Neural cell (in vitro differentiated cells): ENCODE measurements around the gene BNC1. TPM values are rescaled to one million over a fixed set of nuclear protein-coding genes. Genes with fewer than 3 reads are reported as not detected.
A peak's percentile ranks its signal among the peaks of the same experiment; 100 is the strongest.

Experiments used
- H2AFZ ChIP-seq: fragments of 200-600, 300-800 bp; sonication (generic), shearing (Covaris generic); 2 replicates; pipeline ENCODE4 v1.6.0; 2014; ENCODE audit warnings: low read depth, mild to moderate bottlenecking, antibody characterized with exemption, low read length, moderate library complexity
- H3F3A ChIP-seq: fragments of 200-600 bp; shearing (Covaris generic); 2 replicates; pipeline ENCODE4 v1.6.1; 2016; ENCODE audit warnings: mild to moderate bottlenecking, moderate library complexity, mixed read lengths, antibody characterized with exemption, low read length; ENCODE audit not compliant: insufficient read depth, poor library complexity, severe bottlenecking
- H3K27ac ChIP-seq: fragments of 200-600, 300-800 bp; sonication (generic), shearing (Covaris generic); 2 replicates; pipeline ENCODE4 v1.5.1; 2014; ENCODE audit warnings: mild to moderate bottlenecking, low read length, moderate library complexity
- H3K27me3 ChIP-seq: fragments of 300-800, 200-600 bp; sonication (generic), shearing (Covaris generic); 2 replicates; pipeline ENCODE4 v1.6.0; 2014; ENCODE audit warnings: mild to moderate bottlenecking, low read depth, low read length, moderate library complexity; ENCODE audit not compliant: insufficient read depth
- H3K36me3 ChIP-seq: fragments of 300-800, 200-600 bp; sonication (generic), shearing (Covaris generic); 2 replicates; pipeline ENCODE4 v1.5.1; 2014; ENCODE audit warnings: mild to moderate bottlenecking, antibody characterized with exemption, low read length, moderate library complexity; ENCODE audit not compliant: insufficient read depth
- H3K4me2 ChIP-seq: fragments of 300-800, 200-600 bp; sonication (generic), shearing (Covaris generic); 2 replicates; pipeline ENCODE4 v1.6.0; 2014; ENCODE audit warnings: mild to moderate bottlenecking, low read length
- H3K4me3 ChIP-seq: fragments of 300-800, 200-600 bp; sonication (generic), shearing (Covaris generic); 2 replicates; pipeline ENCODE4 v1.5.1; 2014; ENCODE audit warnings: mild to moderate bottlenecking, low read length, moderate library complexity
- H3K79me2 ChIP-seq: fragments of 200-600 bp; shearing (Covaris generic); replicated peaks from 2 replicates; pipeline ENCODE4 v1.6.0; 2014; ENCODE audit warnings: mild to moderate bottlenecking, low read length, moderate library complexity; ENCODE audit not compliant: insufficient read depth
- H3K9ac ChIP-seq: fragments of 300-800, 200-600 bp; sonication (generic), shearing (Covaris generic); 2 replicates; pipeline ENCODE4 v1.6.1; 2016; ENCODE audit warnings: mild to moderate bottlenecking, low read length, mixed read lengths
- H3K9me2 ChIP-seq: fragments of 200-600 bp; shearing (Covaris generic); 2 replicates; pipeline ENCODE4 v1.6.1; 2016; ENCODE audit warnings: mild to moderate bottlenecking, low read length, mixed read lengths; ENCODE audit not compliant: insufficient read depth
- H3K9me3 ChIP-seq: fragments of 200-600, 300-800 bp; sonication (generic), shearing (Covaris generic); 2 replicates; pipeline ENCODE4 v1.6.1; 2016; ENCODE audit warnings: mild to moderate bottlenecking, mixed run types, low read length, moderate library complexity, mixed read lengths
- H4K20me1 ChIP-seq: fragments of 200-600 bp; shearing (Covaris generic); 2 replicates; pipeline ENCODE4 v1.6.1; 2016; ENCODE audit warnings: mild to moderate bottlenecking, mixed run types; ENCODE audit not compliant: insufficient read depth
- EP300 ChIP-seq: fragments of 450-650 bp; conservative IDR thresholded peaks from 2 replicates; pipeline ENCODE4 v1.6.1; 2014; ENCODE audit warnings: antibody characterized with exemption, mild to moderate bottlenecking, moderate library complexity; ENCODE audit not compliant: poor library complexity, severe bottlenecking
- EZH2 ChIP-seq: fragments of 200-600, 300-800 bp; shearing (Covaris generic), sonication (generic); IDR thresholded peaks from 2 replicates; pipeline ENCODE4 v1.6.1; 2014; ENCODE audit warnings: antibody characterized with exemption, low read length, borderline replicate concordance, mild to moderate bottlenecking; ENCODE audit not compliant: insufficient read depth, poor library complexity, severe bottlenecking
- MXI1 ChIP-seq: fragments of 450-650 bp; conservative IDR thresholded peaks from 2 replicates; pipeline ENCODE4 v1.6.1; 2014; ENCODE audit warnings: antibody characterized with exemption, mild to moderate bottlenecking; ENCODE audit not compliant: poor library complexity, severe bottlenecking
- POLR2AphosphoS5 ChIP-seq: IDR thresholded peaks from 2 replicates; pipeline ENCODE4 v1.6.1; 2012
- RAD21 ChIP-seq: fragments of 450-650 bp; conservative IDR thresholded peaks from 2 replicates; pipeline ENCODE4 v1.6.1; 2014; ENCODE audit warnings: antibody characterized with exemption, mild to moderate bottlenecking, moderate library complexity
- SMC3 ChIP-seq: fragments of 450-650 bp; conservative IDR thresholded peaks from 2 replicates; pipeline ENCODE4 v1.6.1; 2014; ENCODE audit warnings: antibody characterized with exemption, mild to moderate bottlenecking, moderate library complexity; ENCODE audit not compliant: poor library complexity
- TAF1 ChIP-seq: IDR thresholded peaks from 2 replicates; pipeline ENCODE4 v1.6.1; 2012; ENCODE audit warnings: low read depth
- polyA plus RNA-seq: library from polyadenylated mRNA; depleted of rRNA; stranded (reverse); fragments of >200 nt; gene quantifications from 2 replicates; pipeline ENCODE4 v1.2.3, GENCODE V29; 2014
- TF ChIP-seq, protein P1 (sequence below): IDR thresholded peaks from 2 replicates; pipeline ENCODE4 v1.6.1; 2012; ENCODE audit warnings: borderline replicate concordance
- TF ChIP-seq, protein P2 (sequence below): fragments of 450-650 bp; IDR thresholded peaks from 2 replicates; pipeline ENCODE4 v1.5.1; 2014; ENCODE audit warnings: antibody characterized with exemption, mild to moderate bottlenecking, moderate library complexity; ENCODE audit not compliant: poor library complexity, severe bottlenecking

Gene BNC1
- polyA plus RNA-seq, 1 donor from 2014 or later, result not detected

DNA sequence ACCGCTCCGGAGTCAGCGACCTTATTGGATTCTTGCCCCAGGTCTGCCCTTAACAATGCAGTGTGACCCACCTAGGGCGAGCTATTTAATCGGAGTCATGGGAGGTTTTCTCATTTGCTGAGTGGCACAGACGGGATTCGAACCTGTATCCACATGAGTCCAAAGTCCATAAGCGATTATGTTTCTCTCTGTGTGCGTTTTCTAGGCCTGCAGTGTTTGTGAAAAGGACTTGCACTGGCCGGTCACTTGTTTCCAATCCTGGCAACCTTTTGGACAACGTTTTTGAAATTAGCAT, 76.2 kb downstream of the BNC1 start:
- peak overlapping the region; percentile 86 for H3K4me3 ChIP-seq
- H3K9me2 ChIP-seq, result no peaks in the 10 kb centered on the region
- no peaks in the 10 kb centered on the region for H3K36me3 ChIP-seq
- no peaks in the 10 kb centered on the region for H3K27me3 ChIP-seq
- no peak for TF ChIP-seq MXI1
- no peak for TF ChIP-seq RAD21
- TF ChIP-seq POLR2AphosphoS5, result no peak
- TF ChIP-seq SMC3, result peak; percentile 31
- no peak for TF ChIP-seq TAF1
- TF ChIP-seq, protein P1, sequence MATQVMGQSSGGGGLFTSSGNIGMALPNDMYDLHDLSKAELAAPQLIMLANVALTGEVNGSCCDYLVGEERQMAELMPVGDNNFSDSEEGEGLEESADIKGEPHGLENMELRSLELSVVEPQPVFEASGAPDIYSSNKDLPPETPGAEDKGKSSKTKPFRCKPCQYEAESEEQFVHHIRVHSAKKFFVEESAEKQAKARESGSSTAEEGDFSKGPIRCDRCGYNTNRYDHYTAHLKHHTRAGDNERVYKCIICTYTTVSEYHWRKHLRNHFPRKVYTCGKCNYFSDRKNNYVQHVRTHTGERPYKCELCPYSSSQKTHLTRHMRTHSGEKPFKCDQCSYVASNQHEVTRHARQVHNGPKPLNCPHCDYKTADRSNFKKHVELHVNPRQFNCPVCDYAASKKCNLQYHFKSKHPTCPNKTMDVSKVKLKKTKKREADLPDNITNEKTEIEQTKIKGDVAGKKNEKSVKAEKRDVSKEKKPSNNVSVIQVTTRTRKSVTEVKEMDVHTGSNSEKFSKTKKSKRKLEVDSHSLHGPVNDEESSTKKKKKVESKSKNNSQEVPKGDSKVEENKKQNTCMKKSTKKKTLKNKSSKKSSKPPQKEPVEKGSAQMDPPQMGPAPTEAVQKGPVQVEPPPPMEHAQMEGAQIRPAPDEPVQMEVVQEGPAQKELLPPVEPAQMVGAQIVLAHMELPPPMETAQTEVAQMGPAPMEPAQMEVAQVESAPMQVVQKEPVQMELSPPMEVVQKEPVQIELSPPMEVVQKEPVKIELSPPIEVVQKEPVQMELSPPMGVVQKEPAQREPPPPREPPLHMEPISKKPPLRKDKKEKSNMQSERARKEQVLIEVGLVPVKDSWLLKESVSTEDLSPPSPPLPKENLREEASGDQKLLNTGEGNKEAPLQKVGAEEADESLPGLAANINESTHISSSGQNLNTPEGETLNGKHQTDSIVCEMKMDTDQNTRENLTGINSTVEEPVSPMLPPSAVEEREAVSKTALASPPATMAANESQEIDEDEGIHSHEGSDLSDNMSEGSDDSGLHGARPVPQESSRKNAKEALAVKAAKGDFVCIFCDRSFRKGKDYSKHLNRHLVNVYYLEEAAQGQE, result no peak
- no peak for TF ChIP-seq EZH2
- TF ChIP-seq, protein P2, sequence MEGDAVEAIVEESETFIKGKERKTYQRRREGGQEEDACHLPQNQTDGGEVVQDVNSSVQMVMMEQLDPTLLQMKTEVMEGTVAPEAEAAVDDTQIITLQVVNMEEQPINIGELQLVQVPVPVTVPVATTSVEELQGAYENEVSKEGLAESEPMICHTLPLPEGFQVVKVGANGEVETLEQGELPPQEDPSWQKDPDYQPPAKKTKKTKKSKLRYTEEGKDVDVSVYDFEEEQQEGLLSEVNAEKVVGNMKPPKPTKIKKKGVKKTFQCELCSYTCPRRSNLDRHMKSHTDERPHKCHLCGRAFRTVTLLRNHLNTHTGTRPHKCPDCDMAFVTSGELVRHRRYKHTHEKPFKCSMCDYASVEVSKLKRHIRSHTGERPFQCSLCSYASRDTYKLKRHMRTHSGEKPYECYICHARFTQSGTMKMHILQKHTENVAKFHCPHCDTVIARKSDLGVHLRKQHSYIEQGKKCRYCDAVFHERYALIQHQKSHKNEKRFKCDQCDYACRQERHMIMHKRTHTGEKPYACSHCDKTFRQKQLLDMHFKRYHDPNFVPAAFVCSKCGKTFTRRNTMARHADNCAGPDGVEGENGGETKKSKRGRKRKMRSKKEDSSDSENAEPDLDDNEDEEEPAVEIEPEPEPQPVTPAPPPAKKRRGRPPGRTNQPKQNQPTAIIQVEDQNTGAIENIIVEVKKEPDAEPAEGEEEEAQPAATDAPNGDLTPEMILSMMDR, result peak; percentile 3
- no peak for TF ChIP-seq EP300
- H3F3A ChIP-seq, result no peaks in the 10 kb centered on the region
- peaks cover under 1% of the 10 kb centered on the region for H4K20me1 ChIP-seq
- H3K27ac ChIP-seq, result peak overlapping the region; percentile 88
- peak overlapping the region; percentile 97 for H2AFZ ChIP-seq
- H3K4me2 ChIP-seq, result peak overlapping the region; percentile 56
- H3K79me2 ChIP-seq, result peaks cover 41% of the 10 kb centered on the region
- peak overlapping the region; percentile 93 for H3K9ac ChIP-seq
- H3K9me3 ChIP-seq, result no peaks in the 10 kb centered on the region

DNA sequence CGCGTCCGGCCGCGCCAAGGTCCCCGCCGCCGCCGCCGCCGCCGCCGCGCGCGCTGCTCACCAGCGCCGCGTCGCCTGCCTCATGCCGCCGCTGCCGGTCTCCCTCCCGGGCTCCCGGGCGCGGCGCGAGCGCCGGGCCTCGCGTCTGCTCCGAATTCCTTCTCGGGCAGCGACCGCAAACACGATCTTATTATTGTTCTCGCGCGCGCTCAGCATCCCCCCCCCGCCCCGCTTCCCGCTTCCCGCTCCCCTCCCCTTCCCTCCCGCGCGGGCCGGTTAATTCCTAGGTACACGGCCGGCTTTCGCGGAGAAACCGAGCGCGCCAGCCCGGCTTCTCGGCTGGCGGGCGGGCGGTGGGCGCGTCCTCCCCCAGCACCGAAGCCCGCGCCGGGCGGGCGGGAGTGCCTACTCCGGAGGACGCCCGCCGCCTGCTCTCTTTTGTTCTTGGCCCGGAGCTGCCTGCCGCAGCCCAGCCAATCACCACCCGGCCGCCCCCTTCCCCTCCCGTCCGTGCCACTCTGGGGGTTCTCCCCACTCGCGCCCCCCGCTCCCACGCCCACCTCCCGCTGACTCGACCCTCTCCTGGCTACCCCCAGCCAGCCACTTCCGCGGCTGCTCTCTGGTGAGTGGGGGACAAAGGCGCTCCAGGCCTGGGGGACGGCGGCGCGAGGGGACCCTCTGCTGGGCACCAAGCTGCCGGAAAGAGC, 76.7 kb downstream of the BNC1 start, which contains the start of gene HDGFL3:
Gene HDGFL3 (minus strand): TSS at position 164 of the 707 bp plus-strand sequence. CDS start 409 bp downstream, outside the sequence.
- peak within 1 kb of the TSS; percentile 86 for H3K4me3 ChIP-seq
- no peaks in the 10 kb centered on the region for H3K9me3 ChIP-seq
- H3K4me2 ChIP-seq, result peak within 1 kb of the TSS; percentile 92
- no peaks in the 10 kb centered on the region for H3K36me3 ChIP-seq
- peaks cover 5% of the 10 kb centered on the region for H4K20me1 ChIP-seq
- peaks cover 46% of the 10 kb centered on the region for H3K79me2 ChIP-seq
- H3K9ac ChIP-seq, result peak within 1 kb of the TSS; percentile 93
- peak within 1 kb of the TSS; percentile 97 for H2AFZ ChIP-seq
- TF ChIP-seq, protein P1, result peak; percentile 72
- peak; percentile 89 for TF ChIP-seq TAF1
- no peak for TF ChIP-seq EZH2
- TF ChIP-seq EP300, result peak; percentile 52
- TF ChIP-seq, protein P2, result peak; percentile 40
- TF ChIP-seq RAD21, result peak; percentile 42
- TF ChIP-seq POLR2AphosphoS5, result peak; percentile 58
- no peak for TF ChIP-seq SMC3
- peak; percentile 25 for TF ChIP-seq MXI1
- no peaks in the 10 kb centered on the region for H3F3A ChIP-seq
- H3K27ac ChIP-seq, result peak within 1 kb of the TSS; percentile 88
- H3K27me3 ChIP-seq, result no peaks in the 10 kb centered on the region
- H3K9me2 ChIP-seq, result no peaks in the 10 kb centered on the region
